ENCODE measurements around the gene PGC. TPM values are rescaled to one million over a fixed set of nuclear protein-coding genes. Genes with fewer than 3 reads are reported as not detected.

Gene PGC
- total and polyA plus RNA-seq, 9 of the 15 experiments (the other 6 are each of a cell fraction or from before 2014, with no cell fraction given) = 0.17 to 0.40 TPM; not detected in 7

DNA sequence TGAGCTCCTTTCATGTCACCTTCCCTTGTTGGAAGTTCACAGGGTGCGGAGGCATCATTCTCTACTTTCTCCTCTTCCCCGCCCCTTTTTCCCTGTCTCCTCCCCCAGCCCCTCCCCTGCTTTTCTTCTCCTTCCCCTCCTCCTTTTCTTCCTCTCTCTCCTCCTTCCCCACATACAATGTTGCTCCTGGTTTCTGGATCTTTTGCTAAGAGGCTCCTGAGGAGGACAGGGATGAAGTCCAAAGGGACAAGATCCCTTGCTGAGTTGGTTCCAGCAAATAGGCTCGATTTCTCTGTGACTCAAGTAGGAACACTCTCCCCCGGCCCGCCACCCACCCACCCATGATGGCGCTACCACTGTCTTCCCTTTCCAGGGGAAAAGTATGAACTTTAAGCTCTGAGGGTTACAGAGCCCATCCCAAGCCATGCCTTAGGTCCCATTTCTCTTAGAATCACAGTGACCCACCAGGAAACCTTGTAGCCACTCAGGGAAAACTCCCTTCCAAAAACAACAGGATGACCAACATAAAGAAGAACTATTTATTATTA lies 10.9 kb downstream of the PGC start:
- no peaks in the 10 kb centered on the region for H3K9me1 ChIP-seq (ENCODE audit: control insufficient read depth, insufficient read depth, low read length)
- intact Hi-C loops (cut with micrococcal nuclease) = no loop called here
- peak; percentile 37 for ATAC-seq

More for the DNA sequence above, 10.9 kb downstream of the PGC start:
- Histone ChIP-seq H2AFZ (ENCODE audit: low read depth, low read length) (peak overlapping the region; percentile 90), H4K20me1 (replicated peaks; ENCODE audit: control insufficient read depth, insufficient read depth, low read length) (no peaks in the 10 kb centered on the region; the same call in none of the 2 replicates), H3K4me3 (no peak overlapping the region), H3K9ac (ENCODE audit: insufficient read depth in 1 of 2, low read depth in 2 of 2, low read length in 2 of 2) (peak overlapping the region in 1 of 2 experiments; percentile 14; a peak in 1 of 4 replicates), H3K79me2 (ENCODE audit: control insufficient read depth, insufficient read depth, low read length) (no peaks in the 10 kb centered on the region), H3K27me3 (ENCODE audit: control insufficient read depth in 2 of 2, insufficient read depth in 2 of 2, low read length in 2 of 2) (peaks cover 13 to 34% of the 10 kb centered on the region in 2 experiments; a peak in 3 of 5 replicates), H3K4me1 (replicated peaks in 1 of 2; ENCODE audit: control insufficient read depth in 2 of 2, insufficient read depth in 2 of 2, low read length in 2 of 2) (peaks cover 5 to 29% of the 10 kb centered on the region in 2 experiments), H3K36me3 (ENCODE audit: control insufficient read depth, insufficient read depth, low read length) (no peaks in the 10 kb centered on the region), H3K4me2 (ENCODE audit: insufficient read depth, low read length) (peak overlapping the region; percentile 85), H3K9me3 (replicated peaks; ENCODE audit: control insufficient read depth, insufficient read depth, low read depth, low read length) (no peaks in the 10 kb centered on the region), H3K27ac (ENCODE audit: extremely low read depth, low read depth, low read length) (no peak overlapping the region)
- no TSS peak for BruUV-seq (replicated peaks)
- ChIA-PET CTCF (ENCODE audit: low intra/inter-chr PET ratio) (interaction anchor here (2.2 to 2.6 kb wide), 2 partner anchors 39 to 43 kb away, joined by 13 to 19 read pairs; partner anchors contain the start of gene FRS3), POLR2A (no interaction called here)
- in situ Hi-C loops (cut with MboI) = loop anchor here (5.0 kb wide), 1 partner anchor 36 kb away; no protein-coding TSS in a partner anchor
- WGBS (ENCODE audit: insufficient coverage, low coverage, missing lambda C conversion rate) = 30% methylated on average over 2 of the region's 6 CpGs
- FAIRE-seq = peak; percentile 52
- TF ChIP-seq MITF (IDR thresholded peaks at IDR 0.05) (no peak), HDAC1 (IDR thresholded peaks at IDR 0.05) (0 out of 4 replicates have a peak, but pooled peaks of 1 of the 2 experiments have one; percentile 23), ZFP1 (CRISPR knock-in tag; IDR thresholded peaks at IDR 0.05) (no peak), ZNF232 (CRISPR knock-in tag; IDR thresholded peaks at IDR 0.05) (no peak), DMBX1 (CRISPR knock-in tag; IDR thresholded peaks at IDR 0.05; ENCODE audit: borderline replicate concordance) (no peak)
- TF ChIP-seq, protein P1, sequence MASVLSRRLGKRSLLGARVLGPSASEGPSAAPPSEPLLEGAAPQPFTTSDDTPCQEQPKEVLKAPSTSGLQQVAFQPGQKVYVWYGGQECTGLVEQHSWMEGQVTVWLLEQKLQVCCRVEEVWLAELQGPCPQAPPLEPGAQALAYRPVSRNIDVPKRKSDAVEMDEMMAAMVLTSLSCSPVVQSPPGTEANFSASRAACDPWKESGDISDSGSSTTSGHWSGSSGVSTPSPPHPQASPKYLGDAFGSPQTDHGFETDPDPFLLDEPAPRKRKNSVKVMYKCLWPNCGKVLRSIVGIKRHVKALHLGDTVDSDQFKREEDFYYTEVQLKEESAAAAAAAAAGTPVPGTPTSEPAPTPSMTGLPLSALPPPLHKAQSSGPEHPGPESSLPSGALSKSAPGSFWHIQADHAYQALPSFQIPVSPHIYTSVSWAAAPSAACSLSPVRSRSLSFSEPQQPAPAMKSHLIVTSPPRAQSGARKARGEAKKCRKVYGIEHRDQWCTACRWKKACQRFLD (CRISPR knock-in tag; IDR thresholded peaks at IDR 0.05) = peak; percentile 12; the same call in 1 of the 2 replicates
- DNase-seq (ENCODE audit: extremely low read depth in 1 of 4, low spot score in 3 of 4) = peak; percentile 46 to 55 (median 52)
